H1 (cell line): Measurements from ENCODE around the gene POLE. TPM values are rescaled to one million over a fixed set of nuclear protein-coding genes. Genes with fewer than 3 reads are reported as not detected.

Experiments
- CTCF ChIA-PET: fragments of 300-600 bp; sonication (Branson Sonifier 250); formaldehyde crosslinking; loops from one replicate; lab custom pipeline; 2021; ENCODE audit not compliant: partially characterized antibody; lab: Charles Lee
- POLR2A ChIA-PET: fragments of 300-600 bp; sonication (Branson Sonifier 250); formaldehyde crosslinking; loops from one replicate; lab custom pipeline; 2021; ENCODE audit warnings: inconsistent platforms; ENCODE audit not compliant: partially characterized antibody; lab: Charles Lee
- DNase-seq, 2 experiments: peaks; one replicate each; pipeline versions ENCODE4 v3.0.0 to v3.0.0-alpha.2; 2010 to 2022; ENCODE audit warnings: low spot score in 2 of 2, low read depth in 1 of 2, mixed read lengths in 1 of 2
- FAIRE-seq: peaks from 2 replicates; lab custom pipeline; 2011; peaks lifted over from hg19 to GRCh38; lab: Jason Lieb, UNC
- H2AFZ ChIP-seq: 2 replicates; pipeline ENCODE4 v1.8.1; 2012; ENCODE audit warnings: low read length, inconsistent platforms
- H2AK5ac ChIP-seq: 2 replicates; pipeline ENCODE4 v1.6.1; 2013; ENCODE audit warnings: low read depth, low read length
- H2BK120ac ChIP-seq: replicated peaks from 2 replicates; pipeline ENCODE3; 2013; ENCODE audit warnings: low read depth, low read length, inconsistent platforms
- H2BK12ac ChIP-seq: 2 replicates; pipeline ENCODE4 v1.6.1; 2013; ENCODE audit warnings: low read depth, low read length
- H2BK15ac ChIP-seq: 2 replicates; pipeline ENCODE4 v1.6.1; 2013; ENCODE audit warnings: low read length
- H2BK20ac ChIP-seq: 2 replicates; pipeline ENCODE4 v1.6.1; 2013; ENCODE audit warnings: low read length
- H2BK5ac ChIP-seq: 2 replicates; pipeline ENCODE4 v1.6.1; 2013; ENCODE audit warnings: low read depth, low read length
- H3K14ac ChIP-seq: 2 replicates; pipeline ENCODE4 v1.6.1; 2013; ENCODE audit warnings: inconsistent platforms; ENCODE audit not compliant: insufficient read length
- H3K18ac ChIP-seq: 2 replicates; pipeline ENCODE4 v1.6.1; 2013; ENCODE audit warnings: low read length; ENCODE audit errors: extremely low read depth
- H3K23ac ChIP-seq: 2 replicates; pipeline ENCODE4 v1.6.1; 2013; ENCODE audit warnings: inconsistent platforms; ENCODE audit not compliant: insufficient read length
- H3K23me2 ChIP-seq: 2 replicates; pipeline ENCODE4 v1.6.1; 2013; ENCODE audit warnings: low read depth, low read length
- H3K27ac ChIP-seq: 2 replicates; pipeline ENCODE4 v1.6.1; 2011; ENCODE audit warnings: low read depth, low read length, inconsistent platforms
- H3K27me3 ChIP-seq, 4 experiments: replicated peaks in 1 of 4; 1 replicate in 1 of 4; 2 replicates in 3 of 4; pipeline versions ENCODE4 v1.6.1 to v1.8.1; 2011 to 2013; ENCODE audit warnings: low read length in 3 of 4, mild to moderate bottlenecking in 3 of 4, inconsistent platforms in 2 of 4, mixed read lengths in 2 of 4, moderate library complexity in 1 of 4; ENCODE audit not compliant: control insufficient read depth in 3 of 4, insufficient read depth in 3 of 4; ENCODE audit errors: extremely low read depth in 1 of 4
- H3K36me3 ChIP-seq, 4 experiments: 2 replicates each; pipeline versions ENCODE4 v1.6.1 to v1.8.1; 2011 to 2013; ENCODE audit warnings: mild to moderate bottlenecking in 4 of 4, low read length in 3 of 4, moderate library complexity in 2 of 4, control low read depth in 1 of 4, inconsistent platforms in 1 of 4; ENCODE audit not compliant: insufficient read depth in 4 of 4, control insufficient read depth in 2 of 4
- H3K4ac ChIP-seq: replicated peaks from 2 replicates; pipeline ENCODE3; 2013; ENCODE audit warnings: low read length, low read depth, mixed read lengths, inconsistent platforms; ENCODE audit not compliant: insufficient read length
- H3K4me1 ChIP-seq, 4 experiments: replicated peaks in 1 of 4; 1 replicate in 1 of 4; 2 replicates in 3 of 4; pipeline versions ENCODE4 v1.6.1 to v1.8.1; 2011 to 2013; ENCODE audit warnings: low read length in 3 of 4, inconsistent platforms in 2 of 4, mixed read lengths in 1 of 4; ENCODE audit not compliant: insufficient read depth in 4 of 4, control insufficient read depth in 3 of 4
- H3K4me2 ChIP-seq, 2 experiments: 2 replicates each; pipeline versions ENCODE4 v1.6.1 to v1.8.1; 2011 to 2013; ENCODE audit warnings: low read depth in 2 of 2, low read length in 2 of 2, control low read depth in 1 of 2, inconsistent platforms in 1 of 2, mild to moderate bottlenecking in 1 of 2; ENCODE audit not compliant: insufficient read depth in 1 of 2
- H3K4me3 ChIP-seq, 4 experiments: fragments of 200-600, 300-600 bp in 1 of 4; sonication (generic), shearing (Covaris generic), sonication (Bioruptor Twin) in 1 of 4; 2 replicates each; pipeline versions ENCODE4 v1.5.1 to v1.8.1; 2011 to 2016; ENCODE audit warnings: low read length in 4 of 4, low read depth in 3 of 4, control low read depth in 2 of 4, inconsistent platforms in 2 of 4, mild to moderate bottlenecking in 2 of 4, mixed read lengths in 1 of 4, moderate library complexity in 1 of 4; ENCODE audit not compliant: insufficient read depth in 2 of 4; ENCODE audit errors: extremely low read depth in 1 of 4
- H3K56ac ChIP-seq: replicated peaks from 2 replicates; pipeline ENCODE3; 2013; ENCODE audit warnings: low read depth, mild to moderate bottlenecking, mixed read lengths, low read length, inconsistent platforms; ENCODE audit not compliant: insufficient read length
- H3K79me1 ChIP-seq: 2 replicates; pipeline ENCODE4 v1.6.1; 2013; ENCODE audit warnings: low read depth, low read length, control low read depth
- H3K79me2 ChIP-seq, 2 experiments: 2 replicates each; pipeline versions ENCODE4 v1.6.1 to v1.8.1; 2012 to 2013; ENCODE audit warnings: low read length in 2 of 2, mild to moderate bottlenecking in 2 of 2, inconsistent platforms in 1 of 2; ENCODE audit not compliant: insufficient read depth in 2 of 2, control insufficient read depth in 1 of 2
- H3K9ac ChIP-seq, 4 experiments: replicated peaks in 1 of 4; 1 replicate in 1 of 4; 2 replicates in 3 of 4; pipeline versions ENCODE4 v1.6.1 to v1.8.1; 2011 to 2013; ENCODE audit warnings: low read depth in 3 of 4, low read length in 3 of 4, control low read depth in 2 of 4, mild to moderate bottlenecking in 2 of 4, moderate library complexity in 2 of 4, inconsistent platforms in 1 of 4; ENCODE audit errors: extremely low read depth in 1 of 4
- H3K9me3 ChIP-seq, 2 experiments: 2 replicates each; pipeline versions ENCODE4 v1.6.1 to v1.8.1; 2012 to 2013; ENCODE audit warnings: mild to moderate bottlenecking in 2 of 2, moderate library complexity in 2 of 2, control low read depth in 1 of 2, inconsistent platforms in 1 of 2, low read depth in 1 of 2, low read length in 1 of 2, mixed read lengths in 1 of 2; ENCODE audit not compliant: insufficient read depth in 2 of 2
- H4K20me1 ChIP-seq, 2 experiments: replicated peaks in 1 of 2; 2 replicates each; pipeline versions ENCODE3 to v1.8.1; 2011 to 2013; ENCODE audit warnings: inconsistent platforms in 2 of 2, low read length in 2 of 2, mild to moderate bottlenecking in 1 of 2; ENCODE audit not compliant: insufficient read depth in 2 of 2, control insufficient read depth in 1 of 2
- H4K5ac ChIP-seq: 2 replicates; pipeline ENCODE4 v1.6.1; 2013; ENCODE audit warnings: low read length, low read depth, mixed read lengths, inconsistent platforms; ENCODE audit not compliant: insufficient read length
- H4K8ac ChIP-seq: 2 replicates; pipeline ENCODE4 v1.8.0; 2013; ENCODE audit warnings: mild to moderate bottlenecking, moderate library complexity, low read length, inconsistent platforms; ENCODE audit not compliant: insufficient read depth; ENCODE audit errors: extremely low read depth
- H4K91ac ChIP-seq: replicated peaks from 2 replicates; pipeline ENCODE3; 2013; ENCODE audit warnings: low read length, mixed read lengths, inconsistent platforms; ENCODE audit not compliant: insufficient read length
- BCL11A ChIP-seq, 2 experiments: IDR thresholded peaks; one replicate each; pipeline ENCODE4 v1.6.1; 2011; ENCODE audit warnings: low read depth in 2 of 2, low read length in 2 of 2, mild to moderate bottlenecking in 2 of 2
- CHD1 ChIP-seq: IDR thresholded peaks from 2 replicates; pipeline ENCODE4 v1.6.1; 2012; ENCODE audit warnings: low read depth, low read length, improper control_type of control experiment
- E2F6 ChIP-seq: IDR thresholded peaks from 2 replicates; pipeline ENCODE4 v1.6.1; 2012; ENCODE audit warnings: inconsistent platforms
- NANOG ChIP-seq: IDR thresholded peaks from 2 replicates; pipeline ENCODE4 v1.6.1; 2011; ENCODE audit warnings: low read length, low read depth, mild to moderate bottlenecking, inconsistent platforms; ENCODE audit not compliant: insufficient read depth, poor library complexity, severe bottlenecking
- PHF8 ChIP-seq: fragments of 200-600 bp; sonication (generic); conservative IDR thresholded peaks from 2 replicates; pipeline ENCODE4 v1.7.1; 2012; ENCODE audit warnings: low read depth, mild to moderate bottlenecking, inconsistent platforms, low read length, moderate library complexity
- POLR2A ChIP-seq, 2 experiments: IDR thresholded peaks; 1 replicate in 1 of 2; 2 replicates in 1 of 2; pipeline ENCODE4 v1.6.1; 2011; ENCODE audit warnings: low read depth in 2 of 2, low read length in 2 of 2, mild to moderate bottlenecking in 2 of 2; ENCODE audit errors: control extremely low read depth in 1 of 2
- RFX5 ChIP-seq: IDR thresholded peaks from 2 replicates; pipeline ENCODE4 v1.6.1; 2011; ENCODE audit warnings: low read depth, low read length, improper control_type of control experiment, borderline replicate concordance
- TAF7 ChIP-seq: optimal IDR thresholded peaks from 2 replicates; pipeline ENCODE3; 2011; ENCODE audit warnings: low read depth, mild to moderate bottlenecking, inconsistent platforms, low read length, moderate library complexity, borderline replicate concordance
- WGBS, 2 experiments: shearing (Covaris generic) in 1 of 2; methylation state at CpG; one replicate each; pipeline versions ENCODE4 v1.1.6 to v1.1.7; 2013 to 2015; ENCODE audit warnings: low lambda C conversion rate in 2 of 2, mixed read lengths in 2 of 2, inconsistent platforms in 1 of 2, low coverage in 1 of 2, missing lambda C conversion rate in 1 of 2; ENCODE audit not compliant: insufficient replicate concordance in 2 of 2, insufficient coverage in 1 of 2, insufficient read length in 1 of 2; ENCODE audit errors: extremely low coverage in 1 of 2, missing lambda C conversion rate in 1 of 2; 5-methylcytosine and 5-hydroxymethylcytosine counted together
- polyA plus RNA-seq, 7 experiments: library from polyadenylated mRNA; depleted of rRNA in 3 of 7; stranded (reverse) in 5 of 7; unstranded in 2 of 7; fragments of >200 nt in 5 of 7; fragments of 200-250 nt in 2 of 7; gene quantifications; 1 replicate in 5 of 7; 2 replicates in 1 of 7; 4 replicates in 1 of 7; pipeline versions ENCODE4 v1.2.1 to v1.2.3, GENCODE V29; 2011 to 2013; ENCODE audit warnings: missing spikeins in 2 of 7, mixed read lengths in 2 of 7
- total RNA-seq: library from RNA; stranded (reverse); fragmentation: NEBNext Ultra II Directional; extraction: Animal tissue kit (Norgen Biotek cat#: 25700); gene quantifications from 2 replicates; pipeline ENCODE4 v1.2.1, GENCODE V29; 2021

Gene POLE
- total and polyA plus RNA-seq, 2 of the 8 experiments (the other 6 are each of a cell fraction or from before 2014, with no cell fraction given): 59.7 to 115 TPM

DNA sequence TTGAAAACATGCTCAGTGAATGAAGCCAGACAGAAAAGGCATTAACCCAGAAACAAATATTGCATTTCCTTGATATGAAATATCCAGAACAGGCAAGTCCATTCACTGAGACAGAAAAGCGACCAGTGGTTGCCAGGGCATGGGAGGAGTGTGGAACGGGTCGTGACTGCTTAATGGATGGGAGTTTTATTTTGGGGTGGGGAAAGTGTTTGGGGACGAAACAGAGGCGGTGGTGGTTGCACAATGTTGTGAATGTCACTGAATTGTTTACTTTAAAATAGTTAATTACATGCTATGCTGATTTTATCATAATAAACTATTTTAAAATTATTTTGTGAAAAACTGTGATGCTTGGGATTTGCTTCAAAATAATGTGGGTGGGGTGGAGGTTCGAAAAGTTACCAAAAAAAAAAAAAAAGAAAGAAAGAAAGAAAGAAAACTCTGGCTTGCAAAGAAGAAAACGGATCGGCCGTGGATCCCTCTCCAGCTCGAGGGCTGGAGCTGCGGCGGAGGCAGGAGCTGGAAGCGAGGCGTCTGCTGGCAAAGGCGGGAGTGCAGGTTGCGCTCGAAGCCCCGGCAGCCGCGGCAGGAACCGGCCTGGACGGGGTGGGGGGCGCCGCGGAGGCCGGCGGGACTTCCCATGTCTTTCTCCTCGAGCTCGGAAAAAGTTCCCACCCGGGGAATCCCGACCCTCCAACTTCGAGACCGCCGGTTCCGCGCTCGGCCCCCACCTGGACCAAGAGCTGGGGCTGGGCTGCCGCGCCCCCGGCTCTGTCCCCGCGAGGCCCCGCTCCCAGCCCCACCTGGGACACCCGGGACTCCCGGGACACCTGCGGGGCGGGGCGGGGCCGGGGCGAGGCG is 69.1 kb downstream of the POLE start:
- Histone ChIP-seq H3K23ac (no peak overlapping the region), H3K36me3 (no peaks in the 10 kb centered on the region), H4K20me1 (peaks cover 7 to 12% of the 10 kb centered on the region in 2 experiments), H2AK5ac (no peak overlapping the region), H3K18ac (no peak overlapping the region), H4K8ac (no peak overlapping the region), H3K9ac (no peak overlapping the region), H3K4ac (no peak overlapping the region), H3K27ac (no peak overlapping the region), H4K91ac (no peak overlapping the region), H2BK5ac (no peak overlapping the region), H3K4me3 (peak overlapping the region; percentile 23 to 67 (median 36); a peak in 7 of 8 replicates), H3K9me3 (peaks cover 2 to 18% of the 10 kb centered on the region in 2 experiments; a peak in 3 of 4 replicates), H2BK15ac (no peak overlapping the region), H2BK12ac (no peak overlapping the region), H4K5ac (no peak overlapping the region), H3K4me2 (peak overlapping the region; percentile 48 to 68; a peak in 3 of 4 replicates), H3K23me2 (no peaks in the 10 kb centered on the region; the same call in 1 of the 2 replicates), H3K4me1 (peaks cover 0 to 3% (median 0%) of the 10 kb centered on the region in 4 experiments; a peak in 3 of 7 replicates), H2BK20ac (no peak overlapping the region), H3K27me3 (peaks cover 31 to 60% (median 44%) of the 10 kb centered on the region in 4 experiments), H3K56ac (no peak overlapping the region), H2BK120ac (no peak overlapping the region), H3K79me2 (no peaks in the 10 kb centered on the region), H3K79me1 (no peaks in the 10 kb centered on the region), H2AFZ (no peak overlapping the region), H3K14ac (no peak overlapping the region)
- POLR2A ChIA-PET: interaction anchor here (0.7 to 4.2 kb wide), 9 partner anchors 8 to 57 kb away, joined by 3 to 28 read pairs (median 4); no protein-coding TSS in a partner anchor
- peak in 1 of 2 experiments; percentile 80 for DNase-seq
- no peak for FAIRE-seq
- CTCF ChIA-PET: interaction anchor here (0.6 to 3.1 kb wide), 4 partner anchors 8 to 190 kb away, joined by 3 to 37 read pairs (median 4); partner anchors contain the start of gene LRCOL1
- WGBS, 2 experiments: 11% methylated on average over 37 of the region's 51 CpGs; no CpG with 5 or more reads in 1 of the 2 experiments
- TF ChIP-seq POLR2A (IDR thresholded peaks at IDR 0.05; ENCODE audit: control extremely low read depth in 1 of 2, low read depth in 2 of 2, low read length in 2 of 2): no peak
- no peak for TF ChIP-seq BCL11A (IDR thresholded peaks at IDR 0.05; ENCODE audit: low read depth in 2 of 2, low read length in 2 of 2)
- TF ChIP-seq NANOG: no peak
- TF ChIP-seq CHD1: no peak
- no peak for TF ChIP-seq TAF7
- no peak for TF ChIP-seq RFX5
- peak; percentile 24; the same call in 1 of the 2 replicates for TF ChIP-seq PHF8
- peak; percentile 99 for TF ChIP-seq E2F6
